Gastroesophageal sphincter (tissue), 4 donors: Measurements from ENCODE around the gene MYH14. TPM values are rescaled to one million over a fixed set of nuclear protein-coding genes. Genes with fewer than 3 reads are reported as not detected.

Experiments
- ATAC-seq: fragments of 150-250 bp; one replicate; pipeline ENCODE4 v1.9.1; 2016; ENCODE audit warnings: mild to moderate bottlenecking, moderate library complexity
- H3K27ac ChIP-seq, 4 donors: fragments of 200-600 bp; sonication (generic) in 3 of 4; 1 replicate in 3 of 4; 2 replicates in 1 of 4; pipeline ENCODE4 v1.5.1; 2016 to 2019
- H3K27me3 ChIP-seq: fragments of 200-600 bp; sonication (generic); one replicate; pipeline ENCODE4 v1.5.1; 2019
- H3K36me3 ChIP-seq, 2 donors: fragments of 200-600 bp; sonication (generic); one replicate each; pipeline ENCODE4 v1.5.1; 2019; ENCODE audit warnings: control low read depth in 1 of 2
- H3K4me1 ChIP-seq, 3 donors: fragments of 200-600 bp; sonication (generic); 1 replicate in 2 of 3; 2 replicates in 1 of 3; pipeline ENCODE4 v1.5.1; 2016 to 2019; ENCODE audit warnings: control low read depth in 2 of 3
- H3K4me3 ChIP-seq, 2 donors: fragments of 200-600 bp; sonication (generic); one replicate each; pipeline ENCODE4 v1.5.1; 2019; ENCODE audit warnings: mild to moderate bottlenecking in 1 of 2, moderate library complexity in 1 of 2
- H3K9me3 ChIP-seq, 3 donors: fragments of 200-600 bp; sonication (generic); one replicate each; pipeline ENCODE4 v1.5.1; 2017 to 2019; ENCODE audit warnings: control low read depth in 2 of 3
- EP300 ChIP-seq: sonication (generic); formaldehyde crosslinking; IDR thresholded peaks from one replicate; pipeline ENCODE4 v1.6.1; 2017; ENCODE audit warnings: antibody characterized with exemption, mild to moderate bottlenecking
- POLR2A ChIP-seq, 2 donors: fragments of 450-650 bp; IDR thresholded peaks; one replicate each; pipeline ENCODE4 v1.6.1; 2017; ENCODE audit warnings: antibody characterized with exemption in 2 of 2, mild to moderate bottlenecking in 2 of 2, moderate library complexity in 1 of 2
- POLR2AphosphoS5 ChIP-seq: sonication (generic); formaldehyde crosslinking; IDR thresholded peaks from one replicate; pipeline ENCODE4 v1.6.1; 2017; ENCODE audit warnings: antibody characterized with exemption
- WGBS, 2 donors: methylation state at CpG; one replicate each; pipeline ENCODE4 v1.1.5; 2018; ENCODE audit warnings: low coverage in 1 of 2; 5-methylcytosine and 5-hydroxymethylcytosine counted together
- small RNA-seq, 4 donors: library from RNA; depleted of rRNA; stranded (forward); fragments of <200 nt; gene quantifications; one replicate each; pipeline ENCODE3, GENCODE V24; 2016
- total RNA-seq, 4 donors: library from RNA; depleted of rRNA; stranded (reverse); fragments of >200 nt; gene quantifications; one replicate each; pipeline ENCODE4 v1.1.0, GENCODE V29; 2016
- TF ChIP-seq, protein P1 (sequence below), 4 experiments: fragments of 200-600 bp in 2 of 4; fragments of 450-650 bp in 2 of 4; sonication (generic) in 1 of 4; IDR thresholded peaks; one replicate each; pipeline ENCODE4 v1.5.1; 2017 to 2019; ENCODE audit warnings: antibody characterized with exemption in 4 of 4, mild to moderate bottlenecking in 2 of 4, moderate library complexity in 2 of 4

The MYH14 gene
- total RNA-seq, 4 donors from 2014 or later, result 3.5 to 10.0 (median 6.1) TPM

DNA sequence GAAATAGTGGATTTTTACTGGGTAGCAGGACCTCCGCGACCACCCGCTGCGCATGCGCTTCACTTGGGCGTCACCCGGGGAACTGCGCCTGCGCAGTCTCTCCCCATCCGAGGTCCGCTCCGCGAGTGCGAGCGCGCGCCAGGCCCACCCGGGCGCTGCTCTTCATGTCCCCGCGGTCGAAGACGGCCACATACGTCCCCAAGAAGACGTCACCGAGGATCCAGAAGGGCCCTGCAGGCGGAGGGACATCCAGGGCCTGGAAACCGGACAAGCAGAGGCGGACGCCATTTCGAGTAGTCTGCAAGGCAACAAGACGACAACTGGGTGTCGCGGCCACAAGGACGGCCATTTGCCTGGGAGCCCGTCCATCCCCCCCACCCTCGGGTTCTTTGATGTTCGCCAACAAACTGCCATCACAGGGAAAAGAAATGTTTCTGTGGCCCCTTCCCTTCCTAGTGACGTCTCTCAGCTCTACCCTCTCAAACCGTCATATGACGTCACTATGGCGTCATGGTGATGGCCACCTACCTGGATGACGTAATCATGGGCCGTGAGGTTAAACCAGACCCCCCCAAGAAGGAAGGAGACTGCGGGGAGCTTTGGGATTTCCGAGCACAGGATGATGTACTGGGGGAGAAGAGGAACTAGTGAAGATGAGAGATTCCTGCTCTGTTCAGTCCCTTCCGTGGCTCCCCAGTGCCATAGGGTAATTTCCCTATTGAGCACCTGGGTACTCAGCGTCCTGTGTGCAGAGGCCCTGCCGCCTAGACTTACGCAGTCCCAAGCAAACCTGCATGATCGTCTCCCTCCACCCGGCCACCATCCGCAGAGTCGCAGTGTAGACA is 155.3 kb downstream of the MYH14 start:
- peak overlapping the region in 3 of 4 donors; percentile 83 to 85 (median 85) for H3K27ac ChIP-seq
- no peaks in the 10 kb centered on the region for H3K36me3 ChIP-seq
- peak overlapping the region; percentile 5 to 53 for H3K4me3 ChIP-seq
- no peak for TF ChIP-seq POLR2A (IDR thresholded peaks at IDR 0.05)
- TF ChIP-seq POLR2AphosphoS5, result peak; percentile 62
- peak; percentile 38 for ATAC-seq
- H3K4me1 ChIP-seq, result peaks cover 0 to 23% (median 0%) of the 10 kb centered on the region in 3 donors
- 46% methylated on average over 17 of the region's 54 CpGs; no CpG with 5 or more reads in 1 of the 2 donors for WGBS, 2 donors
- no peaks in the 10 kb centered on the region for H3K9me3 ChIP-seq
- peaks cover 24% of the 10 kb centered on the region for H3K27me3 ChIP-seq

DNA sequence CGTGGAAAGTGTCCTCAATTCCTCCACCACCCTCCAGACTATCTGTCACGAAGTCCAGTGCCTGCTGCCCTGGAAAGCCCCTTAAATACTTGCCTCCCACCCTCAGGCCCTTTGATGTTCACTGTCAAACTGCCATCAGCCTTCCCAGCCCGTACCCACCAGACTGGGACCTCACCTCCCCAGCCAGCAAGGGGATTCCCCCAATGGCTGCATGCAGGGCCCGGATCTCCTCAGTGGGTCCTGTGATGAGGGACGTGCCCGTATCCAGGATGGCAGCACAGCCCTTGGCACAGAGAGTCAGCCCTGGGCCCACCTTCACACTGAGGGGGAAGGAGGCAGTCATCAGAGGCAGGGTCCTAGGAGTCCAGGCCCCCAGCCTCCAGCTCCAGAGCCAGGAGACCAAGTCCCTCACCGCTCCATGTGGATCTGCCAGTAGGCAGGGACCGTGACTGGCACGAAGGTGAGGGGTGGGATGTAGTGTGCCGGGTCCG is 156.0 kb downstream of the MYH14 start:
- Histone ChIP-seq H3K27ac (no peak overlapping the region), H3K4me1 (peaks cover 0 to 23% (median 0%) of the 10 kb centered on the region in 3 donors), H3K27me3 (peaks cover 24% of the 10 kb centered on the region), H3K4me3 (no peak overlapping the region), H3K36me3 (no peaks in the 10 kb centered on the region), H3K9me3 (no peaks in the 10 kb centered on the region)
- 93% methylated on average over 3 of the region's 11 CpGs; no CpG with 5 or more reads in 1 of the 2 donors for WGBS, 2 donors
- no peak for ATAC-seq
- TF ChIP-seq POLR2A (IDR thresholded peaks at IDR 0.05) (no peak), POLR2AphosphoS5 (no peak), EP300 (no peak)
- TF ChIP-seq, protein P1, sequence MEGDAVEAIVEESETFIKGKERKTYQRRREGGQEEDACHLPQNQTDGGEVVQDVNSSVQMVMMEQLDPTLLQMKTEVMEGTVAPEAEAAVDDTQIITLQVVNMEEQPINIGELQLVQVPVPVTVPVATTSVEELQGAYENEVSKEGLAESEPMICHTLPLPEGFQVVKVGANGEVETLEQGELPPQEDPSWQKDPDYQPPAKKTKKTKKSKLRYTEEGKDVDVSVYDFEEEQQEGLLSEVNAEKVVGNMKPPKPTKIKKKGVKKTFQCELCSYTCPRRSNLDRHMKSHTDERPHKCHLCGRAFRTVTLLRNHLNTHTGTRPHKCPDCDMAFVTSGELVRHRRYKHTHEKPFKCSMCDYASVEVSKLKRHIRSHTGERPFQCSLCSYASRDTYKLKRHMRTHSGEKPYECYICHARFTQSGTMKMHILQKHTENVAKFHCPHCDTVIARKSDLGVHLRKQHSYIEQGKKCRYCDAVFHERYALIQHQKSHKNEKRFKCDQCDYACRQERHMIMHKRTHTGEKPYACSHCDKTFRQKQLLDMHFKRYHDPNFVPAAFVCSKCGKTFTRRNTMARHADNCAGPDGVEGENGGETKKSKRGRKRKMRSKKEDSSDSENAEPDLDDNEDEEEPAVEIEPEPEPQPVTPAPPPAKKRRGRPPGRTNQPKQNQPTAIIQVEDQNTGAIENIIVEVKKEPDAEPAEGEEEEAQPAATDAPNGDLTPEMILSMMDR (IDR thresholded peaks at IDR 0.05), result no peak

Small RNA genes lying within 50 kb of the gene (small RNA-seq; reads per million reads assigned to genes)
- gene RF00017, result 0 reads per million in 4 donors

Other genes starting within 250 kb of the MYH14 start
- 1 to 10 TPM in 3 of 4 donors, under 1 TPM in 1; 0.85 to 3.6 (median 1.3) TPM for gene SIGLEC11, start 242.4 kb upstream of the MYH14 start, total RNA-seq
- 10 to 100 TPM; 17.5 to 34.3 (median 26.0) TPM for gene VRK3, start 178.2 kb upstream of the MYH14 start, total RNA-seq
- gene ZNF473, start 177.6 kb upstream of the MYH14 start, total RNA-seq, result 10 to 100 TPM in 2 of 4 donors, 1 to 10 TPM in 2; 5.5 to 20.9 (median 11.4) TPM
- not detected for gene IZUMO2, start 40.3 kb upstream of the MYH14 start, total RNA-seq
- gene KCNC3, start 125.8 kb downstream of the MYH14 start, total RNA-seq, result under 1 TPM in 3 of 4 donors, not detected in 1; 0.16 to 0.67 (median 0.58) TPM
- gene NAPSA, start 162.0 kb downstream of the MYH14 start, total RNA-seq, result 1 to 10 TPM in 1 of 4 donors, not detected in 3; 1.0 TPM
- 100 to 1,000 TPM; 138 to 191 (median 145) TPM for gene NR1H2, start 172.8 kb downstream of the MYH14 start, total RNA-seq
- 10 to 100 TPM in 2 of 4 donors, 1 to 10 TPM in 2; 7.2 to 13.7 (median 10.3) TPM for gene POLD1, start 180.7 kb downstream of the MYH14 start, total RNA-seq
- gene SPIB, start 215.3 kb downstream of the MYH14 start, total RNA-seq, result not detected
- gene MYBPC2, start 229.3 kb downstream of the MYH14 start, total RNA-seq, result not detected